K562 (cell line): ENCODE results near the gene HSD17B2. TPM values are rescaled to one million over a fixed set of nuclear protein-coding genes. Genes with fewer than 3 reads are reported as not detected.

Source experiments
- ATAC-seq: fragments of 200-7000 bp; cut with Tn5 transposase; 3 replicates; pipeline ENCODE4 v1.9.1; 2020; ENCODE audit warnings: moderate library complexity
- BruUV-seq: library from RNA; stranded (reverse); fragments of 400-500 nt; replicated peaks from 2 replicates; lab custom pipeline; 2021; lab: Mats Ljungman, UMichigan
- CTCF ChIA-PET: fragments of 300-600 bp; formaldehyde crosslinking; extraction: SDS; loops from one replicate; lab custom pipeline; 2021; ENCODE audit warnings: low intra/inter-chr PET ratio; lab: Yijun Ruan, JAX
- POLR2A ChIA-PET: fragments of 300-600, 350-650 bp; sonication (Branson Sonifier 250); formaldehyde crosslinking; extraction: SDS; loops from one replicate; lab custom pipeline; 2021; ENCODE audit warnings: antibody characterized with exemption, inconsistent platforms; lab: Yijun Ruan, JAX
- DNase-seq, 4 experiments: peaks; one replicate each; pipeline versions ENCODE4 v3.0.0 to v3.0.0-alpha.2; 2011 to 2018; ENCODE audit warnings: low spot score in 3 of 4, mixed read lengths in 3 of 4; ENCODE audit errors: extremely low read depth in 1 of 4
- FAIRE-seq: peaks from 2 replicates; lab custom pipeline; 2011; peaks lifted over from hg19 to GRCh38; lab: Jason Lieb, UNC
- H2AFZ ChIP-seq: 2 replicates; pipeline ENCODE4 v1.6.0; 2011; ENCODE audit warnings: low read depth, low read length, control low read depth, inconsistent platforms
- H3K27ac ChIP-seq: fragments of 200-600 bp; 3 replicates; pipeline ENCODE4 v1.8.0; 2011; ENCODE audit warnings: low read depth, mild to moderate bottlenecking, control low read depth, inconsistent platforms, low read length, moderate library complexity, mixed read lengths; ENCODE audit errors: extremely low read depth
- H3K27me3 ChIP-seq, 2 experiments: fragments of 300-600 bp in 1 of 2; 2 replicates in 1 of 2; 3 replicates in 1 of 2; pipeline versions ENCODE4 v1.6.0 to v1.8.0; 2011; ENCODE audit warnings: inconsistent platforms in 2 of 2, low read length in 2 of 2, mild to moderate bottlenecking in 1 of 2, mixed read lengths in 1 of 2, moderate library complexity in 1 of 2; ENCODE audit not compliant: control insufficient read depth in 2 of 2, insufficient read depth in 2 of 2
- H3K36me3 ChIP-seq: fragments of 300-600 bp; 3 replicates; pipeline ENCODE4 v1.8.0; 2011; ENCODE audit warnings: mild to moderate bottlenecking, low read length, inconsistent platforms; ENCODE audit not compliant: control insufficient read depth, insufficient read depth
- H3K4me1 ChIP-seq, 2 experiments: fragments of 200-600 bp in 1 of 2; replicated peaks in 1 of 2; 2 replicates in 1 of 2; 3 replicates in 1 of 2; pipeline versions ENCODE4 v1.5.1 to v1.8.0; 2011; ENCODE audit warnings: inconsistent platforms in 2 of 2, low read length in 2 of 2, mild to moderate bottlenecking in 1 of 2, mixed read lengths in 1 of 2, moderate library complexity in 1 of 2; ENCODE audit not compliant: control insufficient read depth in 2 of 2, insufficient read depth in 2 of 2
- H3K4me2 ChIP-seq: 2 replicates; pipeline ENCODE4 v1.6.1; 2011; ENCODE audit warnings: low read length, control low read depth, inconsistent platforms, mixed read lengths; ENCODE audit not compliant: insufficient read depth
- H3K4me3 ChIP-seq: fragments of 200-600 bp; sonication (generic), shearing (Covaris generic); 2 replicates; pipeline ENCODE4 v1.5.1; 2016; ENCODE audit warnings: control low read depth, inconsistent platforms
- H3K79me2 ChIP-seq: fragments of 200-600 bp; 3 replicates; pipeline ENCODE4 v1.8.0; 2011; ENCODE audit warnings: low read length, inconsistent platforms; ENCODE audit not compliant: control insufficient read depth, insufficient read depth
- H3K9ac ChIP-seq, 2 experiments: 2 replicates each; pipeline versions ENCODE4 v1.6.0 to v1.6.1; 2011; ENCODE audit warnings: low read depth in 2 of 2, low read length in 2 of 2, control low read depth in 1 of 2, inconsistent platforms in 1 of 2, mild to moderate bottlenecking in 1 of 2, mixed read lengths in 1 of 2; ENCODE audit not compliant: insufficient read depth in 1 of 2
- H3K9me1 ChIP-seq: one replicate; pipeline ENCODE4 v1.6.0; 2011; ENCODE audit warnings: inconsistent platforms, mild to moderate bottlenecking, low read length, moderate library complexity; ENCODE audit not compliant: control insufficient read depth, insufficient read depth
- H3K9me3 ChIP-seq: replicated peaks from 2 replicates; pipeline ENCODE4 v1.5.1; 2011; ENCODE audit warnings: low read depth, low read length, inconsistent platforms; ENCODE audit not compliant: control insufficient read depth, insufficient read depth
- H4K20me1 ChIP-seq: replicated peaks from 2 replicates; pipeline ENCODE4 v1.6.1; 2011; ENCODE audit warnings: low read length, inconsistent platforms, mixed read lengths; ENCODE audit not compliant: control insufficient read depth, insufficient read depth
- E2F3 ChIP-seq: fragments of 250-450 bp; sonication (Bioruptor Pico); IDR thresholded peaks from 2 replicates; pipeline ENCODE4 v1.4.0; 2020; ENCODE audit warnings: mild to moderate bottlenecking
- MCM7 ChIP-seq, 2 experiments: fragments of 450-650 bp; IDR thresholded peaks; 2 replicates each; pipeline ENCODE4 v1.6.1; 2016 to 2018
- NFIC ChIP-seq: fragments of 450-650 bp; IDR thresholded peaks from 2 replicates; pipeline ENCODE4 v1.6.1; 2017; ENCODE audit warnings: mild to moderate bottlenecking, inconsistent platforms
- PHB2 ChIP-seq: fragments of 450-650 bp; IDR thresholded peaks from 2 replicates; pipeline ENCODE4 v1.6.1; 2017; ENCODE audit warnings: low read depth
- PURB ChIP-seq: sonication (generic); formaldehyde crosslinking; IDR thresholded peaks from 2 replicates; pipeline ENCODE4 v1.9.0; 2021; ENCODE audit warnings: low read depth, mild to moderate bottlenecking, missing genetic modification reagents
- RHOXF2B ChIP-seq: fragments of 250-450 bp; sonication (Bioruptor Pico); conservative IDR thresholded peaks from 2 replicates; pipeline ENCODE4 v1.5.1; 2021
- WGBS: fragments of 100-300 bp; shearing (Covaris generic); methylation state at CpG from one replicate; pipeline ENCODE4 v1.1.6; 2016; ENCODE audit warnings: low coverage, mixed read lengths; ENCODE audit not compliant: insufficient coverage; ENCODE audit errors: missing lambda C conversion rate; 5-methylcytosine and 5-hydroxymethylcytosine counted together
- in situ Hi-C: fragments of 300-500 bp; cut with MboI; formaldehyde crosslinking; loops from 4 replicates; pipeline ENCODE4 v1.15.0; 2018; ENCODE audit warnings: inconsistent platforms, mixed read lengths
- intact Hi-C: fragments of 100-400 bp; cut with micrococcal nuclease; formaldehyde crosslinking; loops from 2 replicates; pipeline ENCODE4 v1.14.2; 2022
- polyA plus RNA-seq, 8 experiments: library from polyadenylated mRNA; depleted of rRNA in 4 of 8; stranded (reverse) in 5 of 8; unstranded in 3 of 8; fragments of >200 nt; fragmentation: Nextera tagmentation in 2 of 8; fragmentation: Illumina TruSeq in 1 of 8; extraction: Ambion mirVana in 2 of 8; extraction: Trizol in 1 of 8; gene quantifications; 2 replicates each; pipeline versions ENCODE4 v1.2.1 to v1.2.3, GENCODE V29; 2011 to 2014; ENCODE audit warnings: inconsistent platforms in 1 of 8, missing spikeins in 1 of 8
- total RNA-seq, 7 experiments: library from RNA; depleted of rRNA in 6 of 7; stranded (reverse); fragments of >200 nt in 6 of 7; fragmentation: Illumina TruSeq in 2 of 7; extraction: Trizol in 2 of 7; gene quantifications; 2 replicates each; pipeline versions ENCODE4 v1.2.1 to v1.2.3, GENCODE V29; 2011 to 2021; ENCODE audit warnings: low replicate concordance in 1 of 7
- TF ChIP-seq, protein P1 (sequence below), 2 experiments: fragments of 200-800 bp in 1 of 2; sonication (Bioruptor generic) in 1 of 2; sonication (generic) in 1 of 2; formaldehyde crosslinking in 1 of 2; IDR thresholded peaks in 1 of 2; conservative IDR thresholded peaks in 1 of 2; 2 replicates each; pipeline versions ENCODE4 v1.5.0 to v1.6.1; 2016 to 2020; ENCODE audit warnings: missing compliant biosample characterization in 1 of 2, missing genetic modification characterization in 1 of 2, missing genetic modification reagents in 1 of 2
- TF ChIP-seq, protein P2 (sequence below): sonication (generic); formaldehyde crosslinking; IDR thresholded peaks from 2 replicates; pipeline ENCODE4 v1.9.0; 2022; ENCODE audit warnings: mild to moderate bottlenecking, missing genetic modification reagents
- TF ChIP-seq, protein P3 (sequence below), 3 experiments: fragments of 200-800 bp in 1 of 3; fragments of 250-450 bp in 1 of 3; fragments of 450-650 bp in 1 of 3; sonication (Bioruptor Pico) in 1 of 3; sonication (Bioruptor generic) in 1 of 3; formaldehyde crosslinking in 1 of 3; IDR thresholded peaks; 2 replicates each; pipeline versions ENCODE4 v1.6.1 to v1.8.0; 2016 to 2022; ENCODE audit warnings: mild to moderate bottlenecking in 2 of 3, missing genetic modification characterization in 2 of 3, missing compliant biosample characterization in 1 of 3, moderate library complexity in 1 of 3

Gene HSD17B2
- total and polyA plus RNA-seq, 9 of the 15 experiments (the other 6 are each of a cell fraction or from before 2014, with no cell fraction given), result not detected

GRCh38 chr16:82017911-82018568 lies 17.0 kb upstream of the HSD17B2 start (continued):
- TF ChIP-seq, protein P1, sequence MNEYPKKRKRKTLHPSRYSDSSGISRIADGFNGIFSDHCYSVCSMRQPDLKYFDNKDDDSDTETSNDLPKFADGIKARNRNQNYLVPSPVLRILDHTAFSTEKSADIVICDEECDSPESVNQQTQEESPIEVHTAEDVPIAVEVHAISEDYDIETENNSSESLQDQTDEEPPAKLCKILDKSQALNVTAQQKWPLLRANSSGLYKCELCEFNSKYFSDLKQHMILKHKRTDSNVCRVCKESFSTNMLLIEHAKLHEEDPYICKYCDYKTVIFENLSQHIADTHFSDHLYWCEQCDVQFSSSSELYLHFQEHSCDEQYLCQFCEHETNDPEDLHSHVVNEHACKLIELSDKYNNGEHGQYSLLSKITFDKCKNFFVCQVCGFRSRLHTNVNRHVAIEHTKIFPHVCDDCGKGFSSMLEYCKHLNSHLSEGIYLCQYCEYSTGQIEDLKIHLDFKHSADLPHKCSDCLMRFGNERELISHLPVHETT (CRISPR knock-in tag; conservative IDR thresholded peaks at IDR 0.05 in 1 of 2, IDR thresholded peaks at IDR 0.05 in 1 of 2), result no peak
- TF ChIP-seq MCM7 (IDR thresholded peaks at IDR 0.05) (no peak), E2F3 (CRISPR knock-in tag) (no peak), RHOXF2B (CRISPR knock-in tag) (no peak)
- TF ChIP-seq, protein P2, sequence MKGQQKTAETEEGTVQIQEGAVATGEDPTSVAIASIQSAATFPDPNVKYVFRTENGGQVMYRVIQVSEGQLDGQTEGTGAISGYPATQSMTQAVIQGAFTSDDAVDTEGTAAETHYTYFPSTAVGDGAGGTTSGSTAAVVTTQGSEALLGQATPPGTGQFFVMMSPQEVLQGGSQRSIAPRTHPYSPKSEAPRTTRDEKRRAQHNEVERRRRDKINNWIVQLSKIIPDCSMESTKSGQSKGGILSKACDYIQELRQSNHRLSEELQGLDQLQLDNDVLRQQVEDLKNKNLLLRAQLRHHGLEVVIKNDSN (CRISPR knock-in tag), result no peak

DNA sequence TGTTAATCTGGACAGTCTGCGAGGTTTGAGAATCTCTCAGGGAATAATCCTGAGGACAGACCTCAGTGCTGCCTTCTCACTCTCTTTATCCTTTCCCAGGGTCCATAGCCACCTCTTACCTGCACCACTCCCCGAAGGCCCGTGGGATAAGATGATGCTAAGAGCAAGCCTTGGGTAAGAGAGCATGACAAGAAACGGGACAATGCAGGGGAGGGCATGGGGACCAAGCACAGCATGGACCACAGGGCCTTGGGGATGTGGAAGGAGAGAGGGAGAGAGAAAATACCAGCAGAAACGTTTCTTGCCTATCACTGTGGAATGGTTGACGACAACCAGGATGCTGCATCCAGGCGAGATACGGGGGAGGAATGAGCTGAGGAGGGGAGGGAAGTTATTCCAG lies 15.5 kb upstream of the HSD17B2 start:
- WGBS, result under 1% methylated on average over 8 of the region's 8 CpGs
- no peaks in the 10 kb centered on the region for H3K9me1 ChIP-seq
- no peak overlapping the region for H3K9ac ChIP-seq
- POLR2A ChIA-PET, result no interaction called here
- H2AFZ ChIP-seq, result no peak overlapping the region
- no peaks in the 10 kb centered on the region for H3K4me1 ChIP-seq
- intact Hi-C loops, result no loop called here
- H3K79me2 ChIP-seq, result no peaks in the 10 kb centered on the region
- CTCF ChIA-PET, result no interaction called here
- ATAC-seq (no peak), DNase-seq (no peak), FAIRE-seq (no peak)
- no TSS peak for BruUV-seq
- H3K4me2 ChIP-seq, result no peak overlapping the region
- no peaks in the 10 kb centered on the region for H3K9me3 ChIP-seq
- in situ Hi-C loops, result no loop called here
- H3K4me3 ChIP-seq, result no peak overlapping the region
- no peaks in the 10 kb centered on the region for H4K20me1 ChIP-seq
- H3K27ac ChIP-seq, result no peak overlapping the region
- no peaks in the 10 kb centered on the region for H3K36me3 ChIP-seq
- TF ChIP-seq, protein P3, sequence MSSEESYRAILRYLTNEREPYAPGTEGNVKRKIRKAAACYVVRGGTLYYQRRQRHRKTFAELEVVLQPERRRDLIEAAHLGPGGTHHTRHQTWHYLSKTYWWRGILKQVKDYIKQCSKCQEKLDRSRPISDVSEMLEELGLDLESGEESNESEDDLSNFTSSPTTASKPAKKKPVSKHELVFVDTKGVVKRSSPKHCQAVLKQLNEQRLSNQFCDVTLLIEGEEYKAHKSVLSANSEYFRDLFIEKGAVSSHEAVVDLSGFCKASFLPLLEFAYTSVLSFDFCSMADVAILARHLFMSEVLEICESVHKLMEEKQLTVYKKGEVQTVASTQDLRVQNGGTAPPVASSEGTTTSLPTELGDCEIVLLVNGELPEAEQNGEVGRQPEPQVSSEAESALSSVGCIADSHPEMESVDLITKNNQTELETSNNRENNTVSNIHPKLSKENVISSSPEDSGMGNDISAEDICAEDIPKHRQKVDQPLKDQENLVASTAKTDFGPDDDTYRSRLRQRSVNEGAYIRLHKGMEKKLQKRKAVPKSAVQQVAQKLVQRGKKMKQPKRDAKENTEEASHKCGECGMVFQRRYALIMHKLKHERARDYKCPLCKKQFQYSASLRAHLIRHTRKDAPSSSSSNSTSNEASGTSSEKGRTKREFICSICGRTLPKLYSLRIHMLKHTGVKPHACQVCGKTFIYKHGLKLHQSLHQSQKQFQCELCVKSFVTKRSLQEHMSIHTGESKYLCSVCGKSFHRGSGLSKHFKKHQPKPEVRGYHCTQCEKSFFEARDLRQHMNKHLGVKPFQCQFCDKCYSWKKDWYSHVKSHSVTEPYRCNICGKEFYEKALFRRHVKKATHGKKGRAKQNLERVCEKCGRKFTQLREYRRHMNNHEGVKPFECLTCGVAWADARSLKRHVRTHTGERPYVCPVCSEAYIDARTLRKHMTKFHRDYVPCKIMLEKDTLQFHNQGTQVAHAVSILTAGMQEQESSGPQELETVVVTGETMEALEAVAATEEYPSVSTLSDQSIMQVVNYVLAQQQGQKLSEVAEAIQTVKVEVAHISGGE (CRISPR knock-in tag; IDR thresholded peaks at IDR 0.05), result no peak
- no peak for TF ChIP-seq NFIC
- TF ChIP-seq PHB2, result no peak
- TF ChIP-seq PURB, result no peak
- TF ChIP-seq, all 486 proteins: peak for 0
- H3K27me3 ChIP-seq, result peaks cover 9 to 18% of the 10 kb centered on the region in 2 experiments; a peak in 4 of 5 replicates
